HG03575 (cell line): Measurements from ENCODE around the gene ZNF736.

Experiments
- ATAC-seq: cut with Tn5 transposase; IDR thresholded peaks from one replicate; pipeline ENCODE4 v1.9.1; 2021; ENCODE audit not compliant: unreplicated experiment, insufficient number of reproducible peaks, low FRiP score; ENCODE audit errors: extremely low read depth

ZNF736 gene

GRCh38 chr7:64373017-64373416 is 59.3 kb downstream of the ZNF736 start:
- ATAC-seq = no peak

DNA sequence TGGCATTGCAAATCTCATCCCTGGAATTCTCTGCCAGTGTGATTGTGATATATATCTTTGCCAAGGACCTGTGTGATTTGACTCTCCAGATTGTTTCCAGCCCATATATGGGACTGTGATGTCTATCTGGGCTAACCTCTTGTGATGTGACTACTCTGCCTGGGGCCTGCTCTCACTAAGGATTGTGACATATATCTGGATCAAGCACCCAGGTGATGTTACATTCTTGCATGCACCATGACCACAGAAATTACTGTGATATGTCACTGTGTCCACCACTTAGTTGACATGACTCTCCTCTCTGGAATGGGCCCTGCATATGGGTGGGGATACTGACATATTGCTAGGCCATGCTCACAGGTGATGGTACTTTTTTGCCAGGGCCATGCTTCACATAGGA is 86.6 kb downstream of the ZNF736 start:
- ATAC-seq = no peak
